Coronary artery (tissue), 2 donors: ENCODE measurements around the gene CNOT4.

Experiments used
- DNase-seq: peaks from one replicate; pipeline ENCODE4 v3.0.0-alpha.2; 2017; ENCODE audit warnings: low spot score
- H3K27ac ChIP-seq, 2 donors: fragments of 200-600 bp; sonication (generic); one replicate each; pipeline ENCODE4 v1.5.1; 2016 to 2019
- H3K4me3 ChIP-seq: fragments of 200-600 bp; sonication (generic); 2 replicates; pipeline ENCODE4 v1.5.1; 2016; ENCODE audit warnings: mild to moderate bottlenecking, moderate library complexity
- TF ChIP-seq, protein P1 (sequence below): fragments of 200-600 bp; sonication (generic); IDR thresholded peaks from one replicate; pipeline ENCODE4 v1.5.1; 2019; ENCODE audit warnings: antibody characterized with exemption

Gene CNOT4

DNA sequence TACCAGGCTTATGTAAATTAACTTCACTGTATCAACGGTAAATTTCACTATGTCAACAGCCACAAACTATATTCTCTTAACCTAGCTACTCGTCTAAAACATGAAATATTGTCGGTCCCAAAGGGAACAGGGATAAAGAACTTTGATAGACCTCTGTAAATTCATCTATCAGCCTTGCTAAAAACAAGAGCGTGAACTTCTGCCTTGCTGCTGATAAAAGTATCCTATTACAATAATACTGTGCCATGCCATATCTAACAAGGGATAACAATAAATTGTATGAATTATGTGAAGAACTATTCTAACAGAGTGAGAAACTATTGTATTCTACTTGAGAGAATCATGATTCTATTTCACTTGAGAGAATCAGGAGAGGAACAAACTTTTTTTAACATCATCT, 117.2 kb downstream of the CNOT4 start:
- Histone ChIP-seq H3K4me3 (no peak overlapping the region), H3K27ac (no peak overlapping the region)
- TF ChIP-seq, protein P1, sequence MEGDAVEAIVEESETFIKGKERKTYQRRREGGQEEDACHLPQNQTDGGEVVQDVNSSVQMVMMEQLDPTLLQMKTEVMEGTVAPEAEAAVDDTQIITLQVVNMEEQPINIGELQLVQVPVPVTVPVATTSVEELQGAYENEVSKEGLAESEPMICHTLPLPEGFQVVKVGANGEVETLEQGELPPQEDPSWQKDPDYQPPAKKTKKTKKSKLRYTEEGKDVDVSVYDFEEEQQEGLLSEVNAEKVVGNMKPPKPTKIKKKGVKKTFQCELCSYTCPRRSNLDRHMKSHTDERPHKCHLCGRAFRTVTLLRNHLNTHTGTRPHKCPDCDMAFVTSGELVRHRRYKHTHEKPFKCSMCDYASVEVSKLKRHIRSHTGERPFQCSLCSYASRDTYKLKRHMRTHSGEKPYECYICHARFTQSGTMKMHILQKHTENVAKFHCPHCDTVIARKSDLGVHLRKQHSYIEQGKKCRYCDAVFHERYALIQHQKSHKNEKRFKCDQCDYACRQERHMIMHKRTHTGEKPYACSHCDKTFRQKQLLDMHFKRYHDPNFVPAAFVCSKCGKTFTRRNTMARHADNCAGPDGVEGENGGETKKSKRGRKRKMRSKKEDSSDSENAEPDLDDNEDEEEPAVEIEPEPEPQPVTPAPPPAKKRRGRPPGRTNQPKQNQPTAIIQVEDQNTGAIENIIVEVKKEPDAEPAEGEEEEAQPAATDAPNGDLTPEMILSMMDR: no peak
- DNase-seq: no peak

DNA sequence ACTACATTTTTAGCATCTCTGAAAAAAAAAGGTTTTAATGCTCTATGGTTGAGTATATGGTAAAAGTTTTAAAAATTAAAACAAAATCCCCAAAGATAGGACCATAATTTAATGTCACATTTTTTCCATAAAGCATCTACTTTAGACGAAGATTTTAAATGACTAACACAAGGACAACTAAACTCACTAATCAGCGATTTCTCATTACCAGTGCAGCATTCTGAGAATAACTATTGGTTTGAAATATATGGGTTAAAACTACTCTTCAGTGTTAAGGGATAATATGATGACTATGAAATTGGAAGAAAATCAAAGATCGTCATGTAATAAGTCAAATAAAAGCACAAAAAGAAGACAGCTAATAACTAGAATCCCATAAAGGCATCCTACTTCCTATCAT, 118.4 kb downstream of the CNOT4 start:
- TF ChIP-seq, protein P1: no peak
- Histone ChIP-seq H3K4me3 (no peak overlapping the region), H3K27ac (no peak overlapping the region)
- DNase-seq: no peak

- TF ChIP-seq, protein P1: no peak
- no peak for DNase-seq
- Histone ChIP-seq H3K4me3 (no peak overlapping the region), H3K27ac (no peak overlapping the region)
Observed at GRCh38 chr7:135390829-135391228, 119.1 kb downstream of the CNOT4 start.

DNA sequence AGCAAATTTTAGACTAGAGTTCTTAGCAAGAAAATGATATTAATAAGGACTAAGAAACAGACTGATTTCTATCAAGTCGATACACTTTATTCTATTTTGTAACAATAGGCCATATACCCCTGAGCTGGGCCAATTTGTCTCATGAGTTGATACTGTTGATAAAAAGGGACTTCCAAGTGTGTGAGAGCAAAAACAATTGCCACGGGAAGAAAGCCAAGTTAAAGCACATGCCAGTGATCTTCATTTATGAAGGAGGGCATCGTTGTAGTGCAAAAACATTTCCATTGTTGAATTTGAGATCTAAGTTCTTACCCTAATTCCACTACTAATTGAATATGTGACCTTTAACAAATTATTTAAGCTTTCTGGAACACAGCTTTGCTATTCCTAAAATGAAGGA, 119.9 kb downstream of the CNOT4 start:
- Histone ChIP-seq H3K27ac (no peak overlapping the region), H3K4me3 (no peak overlapping the region)
- DNase-seq: no peak
- TF ChIP-seq, protein P1: no peak

GRCh38 chr7:135388616-135389015, 121.3 kb downstream of the CNOT4 start:
- DNase-seq: no peak
- no peak overlapping the region for H3K4me3 ChIP-seq
- H3K27ac ChIP-seq: no peak overlapping the region
- TF ChIP-seq, protein P1: no peak

- no peak overlapping the region for H3K4me3 ChIP-seq
- no peak for DNase-seq
- TF ChIP-seq, protein P1: no peak
- no peak overlapping the region for H3K27ac ChIP-seq
Observed at GRCh38 chr7:135386776-135387175, 123.1 kb downstream of the CNOT4 start.

DNA sequence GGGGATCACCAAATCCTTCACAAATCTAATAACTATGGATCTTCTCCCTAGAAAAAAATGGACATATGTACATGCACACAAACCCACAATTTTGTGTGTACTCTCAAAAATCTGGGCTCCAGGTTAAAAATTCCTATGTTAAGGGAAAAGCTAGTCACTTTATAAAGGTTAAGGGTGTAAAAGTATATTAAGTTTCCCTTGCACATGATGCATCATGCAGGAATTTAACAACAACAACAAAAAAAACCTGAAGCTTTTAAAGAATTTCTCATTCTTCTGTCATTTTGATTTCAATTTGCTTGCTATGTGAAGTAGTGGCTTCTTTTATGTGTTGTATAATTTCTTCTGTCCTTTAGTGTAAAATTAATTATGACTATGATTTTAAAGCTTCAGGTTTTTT, 123.7 kb downstream of the CNOT4 start:
- DNase-seq: no peak
- TF ChIP-seq, protein P1: no peak

More for the DNA sequence above, 123.7 kb downstream of the CNOT4 start:
- Histone ChIP-seq H3K4me3 (no peak overlapping the region), H3K27ac (no peak overlapping the region)
